ENCODE data around the gene TMEM108.

The TMEM108 gene

DNA sequence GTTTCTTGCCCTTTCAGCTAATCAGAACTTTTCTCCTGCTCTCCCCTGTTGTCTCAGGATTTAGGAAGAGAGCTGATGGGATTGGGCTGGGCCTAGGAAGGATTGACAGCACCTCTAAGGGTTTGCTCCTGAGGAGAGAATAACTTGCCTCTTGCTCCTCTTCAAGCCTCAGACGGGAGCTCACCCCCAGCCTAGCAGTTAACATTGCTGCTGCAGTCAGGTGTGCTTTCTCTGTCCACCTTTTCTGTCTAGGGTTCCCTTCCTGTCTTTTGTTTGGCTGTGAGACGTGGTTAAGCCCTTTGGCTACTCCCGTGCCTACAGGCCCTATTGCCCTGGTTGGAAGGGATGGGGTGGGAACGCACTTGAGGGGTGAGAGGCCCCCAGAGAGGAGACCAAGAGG is 20.1 kb downstream of the TMEM108 start:
- no peak for DNase-seq

DNA sequence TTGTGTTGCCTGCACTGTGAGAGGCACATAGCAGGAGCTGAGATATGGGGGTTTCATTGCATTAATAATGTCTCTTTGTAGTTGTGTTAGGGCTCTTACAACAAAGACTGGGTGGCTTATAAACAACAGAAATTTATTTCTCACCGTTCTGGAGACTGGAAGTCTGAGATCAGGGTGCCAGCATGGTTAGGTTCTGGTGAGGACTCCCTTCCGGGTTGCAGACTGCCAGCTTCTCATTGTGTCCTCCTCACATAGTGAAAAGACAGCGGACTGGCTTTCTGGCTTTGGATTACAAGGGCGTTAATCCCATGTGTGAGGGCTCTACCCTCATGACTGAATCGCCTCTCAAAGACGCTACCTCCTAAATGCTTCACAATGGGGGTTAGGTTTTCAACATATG is 20.6 kb downstream of the TMEM108 start:
- DNase-seq, result no peak

DNA sequence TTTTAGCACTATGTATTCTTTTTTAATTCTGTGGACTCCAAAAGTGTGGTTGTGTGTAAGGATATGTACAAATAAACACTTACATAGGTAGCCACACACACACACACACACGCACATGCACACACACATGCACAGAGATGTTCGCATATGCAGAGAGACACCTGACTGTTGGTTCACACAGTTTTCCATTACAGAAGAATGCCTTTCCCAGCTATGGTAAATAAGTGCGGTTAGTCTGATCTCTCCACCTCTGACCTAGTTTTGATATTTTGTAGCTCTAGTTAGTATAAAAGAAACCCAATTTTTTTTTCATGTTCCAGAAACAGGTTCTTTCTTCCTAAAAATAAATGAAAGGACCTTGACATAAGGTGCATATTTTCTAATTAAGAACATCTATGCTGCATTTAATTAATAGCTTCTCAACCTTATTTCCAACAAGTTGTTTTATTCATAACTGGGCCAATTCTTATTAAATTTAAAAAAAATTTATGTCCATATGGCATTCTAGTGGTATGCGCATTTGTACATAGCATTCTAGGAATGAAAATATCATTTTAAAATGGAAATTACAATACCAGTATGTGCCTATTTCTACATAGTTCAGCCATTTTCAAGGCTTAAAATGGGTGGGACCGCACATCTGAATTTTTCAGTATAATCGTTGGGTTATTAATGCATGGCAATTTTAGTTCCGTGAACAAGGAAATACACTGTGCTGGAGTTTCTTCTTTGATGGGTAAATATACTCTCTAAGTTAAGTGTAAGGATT is 27.2 kb downstream of the TMEM108 start:
- no peak for DNase-seq

DNA sequence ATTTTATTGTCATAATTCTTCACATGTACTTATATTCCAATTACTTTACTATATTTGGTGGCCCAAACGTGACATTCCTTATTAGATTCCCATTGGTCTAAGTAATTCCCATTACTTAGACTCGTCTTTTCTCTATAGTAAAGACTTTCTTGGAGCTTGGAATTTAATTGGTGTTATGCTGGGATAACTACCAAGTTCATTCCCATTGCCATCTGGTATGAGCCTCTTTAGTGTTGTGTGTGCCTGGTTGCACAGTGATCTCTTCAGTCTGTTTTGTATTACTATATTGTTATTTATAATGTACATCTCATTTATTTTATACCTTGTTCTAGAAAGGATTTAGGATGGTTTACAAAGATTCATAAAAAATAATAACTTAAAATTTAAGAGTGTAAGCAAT is 27.8 kb downstream of the TMEM108 start:
- DNase-seq, result no peak

DNA sequence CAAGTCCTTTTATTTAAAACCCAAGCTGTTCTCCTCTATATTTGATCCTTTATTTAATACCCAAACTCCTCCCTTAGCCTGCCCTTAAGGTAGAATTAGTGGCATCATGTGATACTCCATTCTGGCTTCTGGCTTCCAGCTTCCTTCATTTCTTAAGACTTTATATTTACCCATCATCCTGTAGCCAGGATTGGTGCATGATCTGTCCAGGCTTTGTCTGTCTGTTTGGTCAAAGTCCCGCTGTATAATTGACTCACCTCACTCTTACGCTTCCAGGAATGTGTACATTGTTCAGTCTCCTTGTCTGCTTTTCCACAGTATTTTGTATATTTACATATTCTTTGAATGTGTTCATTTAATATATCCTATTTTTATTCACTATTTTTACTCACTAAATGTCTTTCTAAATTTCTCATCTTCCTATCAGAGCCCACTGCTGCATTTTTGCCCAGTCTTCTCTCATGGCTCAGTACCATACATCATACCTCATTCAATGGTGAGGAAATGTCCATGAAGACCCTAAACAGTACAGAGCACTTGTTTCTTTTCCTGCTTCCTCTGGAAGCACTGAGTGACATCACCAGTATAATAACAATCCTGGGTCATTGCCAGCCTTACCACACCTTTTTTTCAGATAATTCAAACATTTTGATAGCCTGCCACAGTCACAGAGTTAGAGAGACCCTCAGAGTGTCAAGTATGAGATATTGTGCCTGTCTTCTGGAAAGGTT is 31.5 kb downstream of the TMEM108 start:
- DNase-seq, result no peak

DNA sequence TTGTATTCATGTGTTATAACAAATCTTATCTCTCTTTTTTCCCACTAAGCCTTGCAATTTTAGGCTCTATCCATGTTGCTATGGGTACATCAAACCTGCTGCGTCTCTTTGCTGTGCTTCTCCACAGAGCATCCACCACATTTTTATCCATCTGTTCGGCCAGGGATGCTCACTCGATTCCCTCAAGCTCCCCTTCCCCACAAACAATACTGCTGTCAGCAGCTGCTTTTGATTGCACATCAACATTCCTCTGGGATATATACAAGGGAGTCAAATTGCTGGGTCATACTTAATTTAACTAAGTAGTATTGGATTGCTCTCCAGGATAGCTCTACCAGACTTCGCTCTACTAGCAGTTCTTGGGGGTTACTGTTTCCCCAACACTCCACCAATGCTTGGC is 36.8 kb downstream of the TMEM108 start:
- no peak for DNase-seq

DNA sequence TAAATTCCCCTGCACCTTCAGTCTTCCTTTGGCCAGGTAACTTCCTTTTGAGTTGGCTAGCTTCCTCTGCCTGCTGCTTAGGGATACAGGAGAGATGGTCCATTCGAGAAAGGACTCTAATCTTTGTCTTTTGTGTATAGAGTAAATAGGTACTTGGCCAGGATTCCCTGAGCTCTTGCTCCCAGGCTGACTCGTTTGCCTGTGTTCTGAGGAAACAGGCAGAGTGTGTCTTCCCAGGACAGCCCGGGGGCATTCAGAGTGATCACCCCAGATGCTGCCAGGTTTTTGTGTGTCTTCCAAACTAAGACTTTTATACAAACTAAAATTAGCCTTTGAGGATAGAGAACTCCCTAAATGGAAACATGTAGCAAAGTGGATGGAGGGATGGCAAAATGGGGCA is 39.5 kb downstream of the TMEM108 start:
- no peak for DNase-seq

DNA sequence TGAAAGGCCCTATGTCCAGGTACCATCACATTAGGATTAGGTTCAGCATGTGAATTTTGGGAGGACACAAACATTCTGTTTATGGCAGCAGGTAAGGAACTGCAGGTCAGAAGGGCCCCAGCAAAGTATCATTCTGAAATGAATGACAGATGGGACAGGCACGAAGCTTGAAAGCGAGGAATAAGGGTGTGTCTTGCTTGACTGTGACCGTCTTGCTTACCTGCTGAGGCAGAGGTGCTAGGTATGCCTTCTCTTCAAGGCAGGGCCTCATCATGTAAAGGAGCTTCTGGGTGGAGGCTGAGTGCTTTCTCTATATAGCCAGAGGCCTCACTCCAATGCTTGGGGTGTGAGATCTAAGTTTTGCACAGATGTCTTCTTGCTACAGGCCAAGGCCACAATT is 41.4 kb downstream of the TMEM108 start:
- no peak for DNase-seq

DNA sequence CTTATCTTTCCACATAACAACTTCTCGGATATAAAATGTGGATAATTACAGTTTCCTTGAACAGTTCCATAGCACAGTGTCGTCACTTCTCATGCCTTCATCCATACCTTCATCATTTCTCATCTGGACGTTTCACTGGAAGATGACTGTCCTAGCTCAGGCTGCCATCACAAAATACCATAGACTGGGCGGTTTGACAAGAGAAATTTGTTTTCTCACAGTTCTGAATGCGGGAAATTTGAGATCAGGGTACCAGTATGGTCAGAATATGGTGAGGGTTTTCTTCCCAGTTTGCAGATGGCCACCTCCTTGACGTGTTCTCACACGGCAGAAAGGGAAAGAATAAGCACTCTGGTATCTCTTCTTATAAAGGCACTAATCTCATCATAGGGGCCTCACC is 42.8 kb downstream of the TMEM108 start:
- no peak for DNase-seq

DNA sequence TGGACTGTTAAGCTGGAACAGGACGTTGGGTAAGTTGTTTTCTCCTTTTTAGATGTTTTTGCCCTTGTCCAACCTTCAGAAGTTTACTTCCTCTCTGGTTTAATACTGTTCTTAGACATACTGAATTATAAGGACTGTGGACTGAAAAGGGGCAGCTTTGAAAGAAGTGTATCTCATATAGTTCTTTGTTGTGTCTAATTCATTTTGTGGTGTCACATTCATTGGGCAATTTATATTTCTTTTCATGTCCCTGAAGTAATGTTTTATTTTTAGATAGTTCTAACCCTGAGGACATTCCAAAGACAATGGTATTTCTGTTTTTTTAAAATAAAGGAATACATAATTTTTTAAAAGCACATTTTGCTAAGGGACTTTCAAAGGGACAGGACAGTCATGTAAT is 45.2 kb downstream of the TMEM108 start:
- no peak for DNase-seq

DNA sequence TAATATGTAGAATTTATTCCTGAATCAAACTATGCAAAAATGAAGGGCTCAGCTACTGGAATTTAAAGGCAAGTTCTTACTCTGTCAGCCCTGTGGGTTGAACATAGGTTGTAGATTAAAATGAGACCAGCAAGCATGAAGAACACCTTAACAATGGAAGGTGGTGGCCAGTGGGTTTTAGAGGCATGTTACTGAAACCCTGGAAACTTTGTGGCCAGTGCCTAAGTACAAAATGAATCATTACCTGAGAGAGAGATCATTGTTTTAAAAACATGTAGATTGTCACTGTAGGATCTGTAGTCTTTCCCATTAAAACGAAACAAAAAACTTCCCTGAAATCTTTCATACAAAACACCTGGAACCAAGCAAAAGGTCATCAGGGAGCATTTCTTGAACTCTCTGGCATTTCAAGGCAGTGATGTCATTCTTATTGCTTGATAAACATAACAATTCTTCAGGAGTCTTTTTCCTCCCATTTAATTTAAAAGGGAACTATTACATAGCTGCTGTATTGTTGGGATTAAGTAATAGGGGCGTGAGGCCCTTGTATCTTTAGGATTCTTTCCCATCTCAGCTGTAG is 51.8 kb downstream of the TMEM108 start:
- DNase-seq, result no peak

DNA sequence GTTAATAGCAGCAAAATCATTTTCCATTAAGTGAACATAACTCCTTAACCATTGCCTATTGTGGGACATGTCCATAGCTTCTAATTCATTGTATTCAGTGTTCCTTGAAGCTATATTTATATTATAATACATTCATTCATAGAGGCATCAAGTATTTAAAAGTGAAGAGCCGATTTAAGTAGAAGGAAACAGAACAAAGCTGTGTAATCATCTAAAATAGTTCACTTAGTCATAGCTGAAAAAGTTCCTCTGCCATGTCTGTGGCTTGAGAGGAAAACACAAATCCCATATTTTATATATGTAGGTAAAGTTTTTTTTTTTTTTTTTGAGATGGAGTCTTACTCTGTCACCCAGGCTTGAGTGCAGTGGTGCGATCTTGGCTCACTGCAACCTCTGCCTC is 54.5 kb downstream of the TMEM108 start:
- DNase-seq, result no peak

DNA sequence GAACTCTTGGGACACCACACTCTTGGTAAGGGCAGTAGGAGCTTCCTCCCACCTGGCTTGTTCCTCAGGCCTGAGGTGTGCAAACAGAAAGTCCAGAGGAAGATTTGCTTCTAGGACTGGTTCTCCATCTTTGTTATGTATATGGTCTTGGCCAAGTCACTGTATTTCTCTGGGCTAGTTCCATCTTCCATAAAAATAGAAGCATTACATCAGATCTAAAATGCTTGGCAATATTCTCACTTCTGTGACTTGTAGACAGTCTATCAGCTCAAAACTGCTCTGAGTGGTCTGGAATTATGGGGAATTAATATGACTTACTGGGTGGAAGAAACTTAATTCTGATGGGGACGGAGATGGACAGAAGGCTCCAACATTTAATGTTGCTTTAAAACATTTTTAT is 55.2 kb downstream of the TMEM108 start:
- DNase-seq, result no peak

DNA sequence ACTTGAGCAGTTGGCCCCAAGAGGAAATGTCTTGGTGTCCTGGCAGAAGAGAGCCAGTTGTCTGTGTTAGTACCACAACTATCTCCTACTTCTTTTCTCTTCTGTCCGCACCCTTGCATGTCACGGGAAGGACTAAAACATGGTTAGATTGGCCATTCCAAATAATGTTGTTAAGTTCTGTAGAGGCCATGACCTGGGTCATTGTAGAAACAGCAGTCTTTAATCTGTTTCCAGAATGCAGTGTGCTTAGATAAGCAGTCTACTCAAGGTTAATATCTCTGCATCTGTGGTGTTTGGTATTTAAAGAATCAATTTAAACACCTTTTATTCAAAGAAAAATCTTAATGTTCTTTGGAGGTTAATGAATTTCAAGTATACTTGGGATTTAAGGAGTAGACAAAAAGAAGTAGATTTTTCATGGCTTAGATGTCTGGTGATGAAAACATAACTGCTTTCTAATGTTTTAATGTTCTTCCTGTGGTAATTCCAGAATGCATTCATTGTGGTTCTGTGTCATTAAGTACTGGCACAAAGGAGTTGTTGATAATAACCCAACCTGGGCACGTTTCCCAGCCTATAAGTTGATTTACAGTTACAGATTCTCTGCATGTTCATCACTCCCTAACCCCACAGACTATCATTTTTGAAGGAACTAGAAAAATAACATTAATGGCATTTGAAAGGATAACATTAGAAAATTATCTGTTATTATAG is 58.9 kb downstream of the TMEM108 start:
- no peak for DNase-seq

DNA sequence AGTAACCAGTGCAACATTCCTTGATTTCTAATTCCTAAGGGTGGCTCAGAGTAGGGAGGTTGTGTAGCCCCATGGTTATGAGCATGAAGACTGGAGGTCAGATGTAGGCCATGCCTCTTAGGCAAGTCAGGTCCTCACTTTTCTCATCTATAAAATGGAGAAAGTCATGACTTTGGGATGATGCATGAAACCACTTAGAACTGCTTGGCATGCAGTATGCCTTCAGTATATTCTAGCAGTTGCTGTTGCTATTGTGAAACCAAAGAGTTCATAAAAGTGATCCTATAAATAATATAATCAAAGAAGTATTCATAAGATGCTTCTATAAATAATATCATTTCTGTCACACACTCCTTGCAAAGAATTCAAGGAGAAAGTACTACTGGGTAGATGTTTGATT is 65.5 kb downstream of the TMEM108 start:
- DNase-seq, result no peak

DNA sequence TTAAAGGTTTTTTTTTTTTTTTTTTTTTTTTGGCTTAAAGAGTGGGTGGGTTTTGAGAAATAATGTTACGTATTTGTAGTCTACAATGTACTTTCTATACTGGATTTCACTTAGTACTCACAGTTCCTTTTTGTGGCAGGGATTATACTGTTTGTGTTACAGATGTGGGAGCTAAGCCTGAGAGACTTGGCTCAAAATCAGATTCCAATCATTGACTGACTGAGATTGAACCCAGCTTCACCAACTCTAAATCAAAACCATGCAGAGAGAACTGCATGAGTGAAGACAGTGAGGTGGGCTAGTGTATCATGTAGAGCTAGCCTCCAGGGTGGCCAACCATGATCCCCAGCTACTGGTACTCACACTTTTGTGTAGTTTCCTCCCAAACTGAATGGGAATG is 68.0 kb downstream of the TMEM108 start:
- DNase-seq, result no peak

DNA sequence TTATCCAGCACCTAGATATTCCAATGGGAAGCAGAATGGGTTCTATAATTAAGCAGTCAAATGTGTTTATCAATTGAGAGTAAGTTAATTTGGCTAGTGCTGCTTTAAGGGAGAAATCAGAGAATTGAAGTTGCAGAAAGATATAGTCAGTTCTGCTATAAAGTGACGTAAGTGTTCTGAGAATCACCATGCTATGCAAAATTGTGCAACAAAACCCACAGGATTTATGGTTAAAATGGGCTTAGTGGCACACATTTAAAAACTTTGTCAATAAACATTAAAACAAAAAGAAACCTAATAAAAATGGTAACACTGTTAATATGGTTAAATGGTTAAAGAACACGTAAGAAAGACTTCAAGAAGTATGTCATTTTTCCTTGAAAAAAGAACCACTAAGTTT is 74.5 kb downstream of the TMEM108 start:
- DNase-seq, result no peak

DNA sequence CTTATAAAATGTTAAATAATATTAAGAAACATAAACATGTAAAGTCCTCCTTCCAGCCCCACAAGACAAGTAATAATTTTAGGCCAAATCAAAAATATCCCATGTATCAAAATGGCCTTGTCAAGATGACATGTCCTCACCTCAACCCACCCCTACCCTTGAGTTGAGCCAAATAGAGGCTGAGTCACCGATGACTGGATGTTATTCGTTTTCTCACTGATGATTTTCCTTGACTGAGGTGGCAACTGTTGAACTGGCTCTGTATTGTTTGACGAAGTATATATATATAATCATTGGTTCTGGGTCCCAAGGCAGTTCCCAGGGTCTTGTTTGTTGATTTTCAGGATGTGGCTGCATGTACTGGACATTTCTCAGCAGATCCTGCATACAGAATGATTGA is 75.3 kb downstream of the TMEM108 start:
- no peak for DNase-seq

DNA sequence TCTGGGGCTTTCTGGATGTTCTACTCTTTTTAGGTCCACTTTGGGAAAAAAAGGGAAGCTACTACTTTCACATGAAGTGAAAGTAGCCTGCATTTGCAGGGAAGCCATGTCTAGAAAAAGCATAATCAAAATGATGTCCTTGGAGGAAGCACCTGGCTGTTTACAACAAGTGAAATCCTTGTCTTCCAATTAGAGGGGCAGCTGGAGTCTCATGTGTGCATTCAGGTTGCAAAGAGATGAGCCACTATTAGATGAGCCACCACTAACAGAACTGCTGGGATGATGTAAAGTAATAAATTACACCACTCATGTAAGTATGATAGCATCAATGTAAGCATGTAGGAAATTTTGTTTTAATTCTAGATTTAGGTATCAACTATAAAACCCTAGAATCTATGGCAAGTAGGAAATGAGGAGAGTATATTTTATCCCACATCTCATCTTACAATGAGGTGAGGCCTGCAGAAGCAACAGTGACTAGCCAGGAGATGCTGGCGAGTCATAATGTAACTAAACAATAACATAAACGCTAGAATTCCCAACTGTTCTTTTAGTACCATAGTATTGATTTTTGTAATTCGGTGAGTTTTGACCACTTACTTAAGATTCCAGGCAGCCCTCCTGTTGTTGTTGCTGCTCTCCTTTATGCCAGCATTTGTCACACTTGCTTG is 75.9 kb downstream of the TMEM108 start:
- no peak for DNase-seq

DNA sequence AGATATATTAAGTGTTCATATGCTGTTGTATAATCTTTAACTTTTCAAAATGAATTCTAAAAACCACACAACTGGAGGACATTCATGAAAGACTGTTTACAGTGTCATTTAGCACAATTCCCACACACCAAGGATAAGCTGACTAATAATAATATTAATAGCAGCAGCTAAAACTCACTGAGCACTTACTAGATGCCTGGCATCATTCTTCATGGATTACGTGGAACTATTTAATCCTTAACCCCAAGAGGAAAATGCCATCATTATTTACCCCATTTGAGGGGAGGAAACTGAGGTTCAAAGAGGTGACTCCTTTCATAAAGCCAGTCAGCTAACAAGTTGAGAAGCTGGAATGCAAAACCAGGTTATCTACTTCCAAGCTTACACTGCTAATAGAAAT is 77.0 kb downstream of the TMEM108 start:
- no peak for DNase-seq

DNA sequence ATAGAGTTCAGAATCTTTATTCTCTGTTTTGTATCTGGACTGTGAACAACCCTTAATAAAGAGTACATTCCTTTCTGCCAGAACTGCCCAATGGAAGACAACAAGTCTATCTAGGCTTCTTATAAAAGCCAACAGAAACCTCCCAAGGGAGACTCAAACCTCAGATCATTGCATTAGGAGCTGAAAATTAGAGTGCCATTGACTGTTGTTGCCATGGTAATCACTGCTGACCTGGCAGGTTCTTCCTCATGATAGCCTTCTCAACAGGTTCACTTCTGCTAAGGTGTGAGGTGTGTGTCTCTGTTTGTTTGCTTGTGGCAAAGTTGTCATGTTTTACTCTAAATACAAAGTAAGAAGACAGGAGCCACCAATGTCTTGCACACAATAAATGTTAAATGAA is 79.2 kb downstream of the TMEM108 start:
- DNase-seq, result no peak

DNA sequence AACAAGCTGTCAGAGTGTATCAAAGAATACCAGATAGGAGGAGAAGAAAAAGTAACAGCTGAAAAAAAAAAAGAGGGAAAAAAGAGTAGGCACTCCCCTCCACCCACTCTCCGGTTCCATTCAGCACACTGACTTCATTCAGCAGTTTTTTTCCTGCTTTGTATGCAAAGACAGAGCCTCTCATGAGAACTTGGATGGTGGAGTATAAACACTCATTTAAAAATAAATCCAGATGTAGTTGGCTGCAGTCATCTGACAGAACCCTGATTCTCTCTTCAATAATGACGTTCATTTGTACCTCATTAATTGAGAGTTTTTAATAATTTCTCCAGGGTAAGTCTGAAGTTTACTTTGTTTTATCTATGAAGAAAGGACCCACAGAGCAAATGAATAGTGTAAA is 81.0 kb downstream of the TMEM108 start:
- no peak for DNase-seq

DNA sequence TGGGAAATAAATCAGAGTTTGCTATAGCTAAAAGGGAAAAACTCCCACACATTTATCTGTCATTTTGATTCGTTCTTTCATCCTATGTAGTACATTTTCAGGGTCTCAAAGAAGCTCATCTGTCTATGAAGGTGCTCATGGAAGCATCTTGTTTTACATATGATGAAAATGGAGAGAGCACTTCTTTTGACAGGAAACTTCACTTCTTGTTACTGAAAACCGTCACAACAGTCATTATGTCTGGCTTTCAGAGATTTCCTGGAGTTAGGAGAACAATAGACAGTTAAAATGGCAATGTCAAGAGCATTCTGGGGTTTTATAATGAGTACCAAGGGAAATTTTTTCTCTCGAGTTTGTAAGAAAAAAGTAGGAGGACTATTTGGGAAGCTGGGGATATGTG is 83.3 kb downstream of the TMEM108 start:
- DNase-seq, result no peak

Data from amniotic stem cell (primary cell).